Activated CD8-positive, alpha-beta T cell treated with anti-CD3 and anti-CD28 coated beads for 36 hours (primary cell): Measurements from ENCODE around the gene DZANK1. TPM values are rescaled to one million over a fixed set of nuclear protein-coding genes. Genes with fewer than 3 reads are reported as not detected.
A peak's percentile ranks its signal among the peaks of the same experiment; 100 is the strongest.

Experiments used
- ATAC-seq: fragments of 200-7000 bp; cut with Tn5 transposase; one replicate; pipeline ENCODE4 v1.10.0; 2021; ENCODE audit warnings: mild to moderate bottlenecking, moderate library complexity
- CTCF ChIA-PET: fragments of 350-600 bp; sonication (Branson Sonifier 250); formaldehyde crosslinking; loops from one replicate; lab custom pipeline; 2021; ENCODE audit warnings: antibody characterized with exemption; lab: Charles Lee
- POLR2A ChIA-PET: fragments of 350-600 bp; sonication (Branson Sonifier 250); formaldehyde crosslinking; loops from one replicate; lab custom pipeline; 2021; ENCODE audit warnings: antibody characterized with exemption; lab: Charles Lee
- DNase-seq: peaks from one replicate; pipeline ENCODE4 v3.0.0-alpha.2; 2020
- H3K27ac Mint-ChIP-seq: one replicate; pipeline ENCODE4 v1.8.0; 2021; ENCODE audit warnings: mild to moderate bottlenecking, mixed read lengths
- H3K27me3 Mint-ChIP-seq: one replicate; pipeline ENCODE4 v1.8.0; 2021; ENCODE audit warnings: mixed read lengths
- H3K36me3 Mint-ChIP-seq: one replicate; pipeline ENCODE4 v1.8.0; 2021; ENCODE audit warnings: low read depth, mixed read lengths
- H3K4me1 Mint-ChIP-seq: one replicate; pipeline ENCODE4 v1.8.0; 2021; ENCODE audit warnings: low read depth, mixed read lengths
- H3K4me3 Mint-ChIP-seq: one replicate; pipeline ENCODE4 v1.8.0; 2021; ENCODE audit warnings: mild to moderate bottlenecking, moderate library complexity, mixed read lengths
- H3K9me3 Mint-ChIP-seq: one replicate; pipeline ENCODE4 v1.8.0; 2021; ENCODE audit warnings: mixed read lengths
- intact Hi-C: fragments of 100-400 bp; cut with micrococcal nuclease; formaldehyde crosslinking; loops from one replicate; pipeline ENCODE4 v1.10.0; 2022
- total RNA-seq, 2 experiments: library from RNA; stranded (reverse); gene quantifications; one replicate each; pipeline ENCODE4 v1.2.3, GENCODE V29; 2021
- TF ChIP-seq, protein P1 (sequence below): fragments of 200-600 bp; IDR thresholded peaks from one replicate; pipeline ENCODE4 v1.8.0; 2022; ENCODE audit warnings: antibody characterized with exemption, mild to moderate bottlenecking

Gene DZANK1
- total RNA-seq = 1 to 10 TPM; 1.4 to 1.8 TPM

DNA sequence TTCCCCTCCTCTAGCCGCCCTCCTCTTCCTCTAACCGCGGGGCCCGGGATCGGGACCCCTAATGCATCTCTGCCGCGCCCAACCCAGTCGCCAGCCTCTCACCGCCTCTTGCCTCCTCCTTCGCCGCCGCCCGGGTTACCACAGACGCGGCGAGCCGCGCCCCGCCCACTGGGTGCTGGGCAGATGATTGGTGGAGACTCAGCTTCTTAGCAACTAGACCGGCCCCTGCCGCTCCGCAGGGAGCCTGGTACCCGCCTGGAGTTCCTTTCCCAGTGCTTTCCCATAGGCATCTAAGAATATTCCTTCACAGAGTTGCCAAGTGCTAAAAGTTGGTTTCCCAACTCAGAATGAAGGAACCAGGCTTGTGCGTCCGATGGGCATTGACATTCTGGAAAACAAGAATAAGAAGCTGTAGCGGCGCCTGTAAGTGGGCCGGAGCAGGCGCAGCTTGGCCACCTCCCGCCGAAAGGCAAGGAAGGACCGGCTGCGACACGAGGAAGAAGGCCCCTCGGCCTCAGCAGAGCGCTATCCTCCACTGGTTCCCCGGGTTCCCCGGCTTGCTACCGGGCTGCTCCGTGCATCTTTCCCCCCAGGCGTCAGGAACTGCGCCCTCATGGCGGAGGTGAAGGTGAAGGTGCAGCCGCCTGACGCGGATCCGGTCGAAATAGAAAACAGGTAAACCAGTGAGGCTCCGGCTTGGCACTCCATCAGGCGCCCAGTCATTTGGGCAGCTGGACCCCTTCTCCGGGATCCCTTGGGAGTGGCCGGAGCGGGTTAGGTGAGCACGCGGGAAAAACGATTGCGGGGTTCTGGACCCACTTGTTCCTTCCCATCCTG lies at the start of gene DZANK1, which contains the start of gene POLR3F:
DZANK1 (minus strand) TSS at position 137 of the 837 bp plus-strand sequence. CDS start 1,672 bp downstream, outside the sequence.
POLR3F (plus strand) TSS at position 497 of the 837 bp plus-strand sequence; CDS start at position 614, 117 bp downstream.
- Mint-ChIP-seq H3K4me1 (peaks cover 18% of the 10 kb centered on the region), H3K36me3 (no peaks in the 10 kb centered on the region), H3K27ac (peak within 1 kb of the TSS; percentile 91), H3K9me3 (no peaks in the 10 kb centered on the region), H3K4me3 (peak within 1 kb of the TSS; percentile 91), H3K27me3 (no peaks in the 10 kb centered on the region)
- peak; percentile 98 for ATAC-seq
- POLR2A ChIA-PET = interaction anchor here (0.6 to 2.1 kb wide), 11 partner anchors 8 to 179 kb away, joined by 3 to 15 read pairs (median 4); partner anchors contain the start of genes RBBP9, SEC23B and ZNF133
- peak; percentile 96 for DNase-seq
- TF ChIP-seq, protein P1, sequence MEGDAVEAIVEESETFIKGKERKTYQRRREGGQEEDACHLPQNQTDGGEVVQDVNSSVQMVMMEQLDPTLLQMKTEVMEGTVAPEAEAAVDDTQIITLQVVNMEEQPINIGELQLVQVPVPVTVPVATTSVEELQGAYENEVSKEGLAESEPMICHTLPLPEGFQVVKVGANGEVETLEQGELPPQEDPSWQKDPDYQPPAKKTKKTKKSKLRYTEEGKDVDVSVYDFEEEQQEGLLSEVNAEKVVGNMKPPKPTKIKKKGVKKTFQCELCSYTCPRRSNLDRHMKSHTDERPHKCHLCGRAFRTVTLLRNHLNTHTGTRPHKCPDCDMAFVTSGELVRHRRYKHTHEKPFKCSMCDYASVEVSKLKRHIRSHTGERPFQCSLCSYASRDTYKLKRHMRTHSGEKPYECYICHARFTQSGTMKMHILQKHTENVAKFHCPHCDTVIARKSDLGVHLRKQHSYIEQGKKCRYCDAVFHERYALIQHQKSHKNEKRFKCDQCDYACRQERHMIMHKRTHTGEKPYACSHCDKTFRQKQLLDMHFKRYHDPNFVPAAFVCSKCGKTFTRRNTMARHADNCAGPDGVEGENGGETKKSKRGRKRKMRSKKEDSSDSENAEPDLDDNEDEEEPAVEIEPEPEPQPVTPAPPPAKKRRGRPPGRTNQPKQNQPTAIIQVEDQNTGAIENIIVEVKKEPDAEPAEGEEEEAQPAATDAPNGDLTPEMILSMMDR = no peak
- intact Hi-C loops = loop anchor here (1.0 kb wide), 1 partner anchor 40 kb away; the partner anchor contains the start of gene SEC23B
- CTCF ChIA-PET = interaction anchor here (1.0 to 2.6 kb wide), 6 partner anchors 19 to 53 kb away, joined by 3 to 13 read pairs (median 3); partner anchors contain the start of genes RBBP9 and SEC23B

DNA sequence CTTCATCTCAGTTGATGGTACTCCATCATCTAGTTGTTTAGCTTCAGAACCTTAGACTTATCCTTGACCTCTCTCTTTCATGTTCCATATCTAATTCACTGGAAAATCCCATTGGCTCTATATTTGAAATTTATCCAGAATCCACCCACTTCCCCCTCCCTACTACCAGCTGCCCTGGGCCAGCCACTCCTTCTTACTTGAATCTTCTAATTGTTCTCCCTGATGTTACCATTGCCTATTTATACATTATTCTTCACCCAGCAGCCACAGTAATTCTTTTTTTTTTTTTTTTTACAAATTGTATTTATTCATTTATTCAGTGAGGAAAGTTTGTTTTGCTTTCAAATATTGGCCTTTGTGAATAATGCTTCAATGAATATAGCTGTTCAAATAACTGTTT lies 49.1 kb upstream of the DZANK1 start:
- Mint-ChIP-seq H3K4me3 (no peak overlapping the region), H3K36me3 (peaks cover 20% of the 10 kb centered on the region), H3K4me1 (peaks cover 16% of the 10 kb centered on the region), H3K27me3 (no peaks in the 10 kb centered on the region), H3K9me3 (no peaks in the 10 kb centered on the region), H3K27ac (no peak overlapping the region)
- ATAC-seq (no peak), DNase-seq (no peak)
- POLR2A ChIA-PET = interaction anchor here (0.9 to 1.0 kb wide), 2 partner anchors 49 to 375 kb away, joined by 3 read pairs; partner anchors contain the start of gene POLR3F
- intact Hi-C loops = no loop called here
- TF ChIP-seq, protein P1 = no peak
- CTCF ChIA-PET = no interaction called here

DNA sequence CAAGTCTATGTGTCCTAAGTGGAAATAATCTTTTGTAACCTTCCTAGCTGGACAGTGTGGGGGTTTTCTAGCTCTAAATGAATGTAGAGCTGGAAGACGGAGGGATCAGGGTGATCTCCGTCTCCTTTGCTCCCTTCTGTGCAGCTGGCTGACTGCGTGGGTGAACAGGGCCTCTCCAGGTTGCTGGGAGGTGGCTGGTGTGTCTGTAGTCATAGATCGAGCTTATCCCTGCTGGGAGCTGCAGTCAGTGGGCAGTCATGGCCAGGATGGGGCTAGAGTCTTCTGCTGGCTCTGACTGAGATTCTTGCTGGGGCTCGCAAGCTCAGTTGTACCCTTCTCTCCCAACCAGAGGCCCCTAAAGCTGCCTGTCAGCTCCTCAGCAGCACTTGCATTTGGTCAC lies 47.3 kb upstream of the DZANK1 start:
- ATAC-seq (no peak), DNase-seq (no peak)
- no peak overlapping the region for H3K4me3 Mint-ChIP-seq
- no peaks in the 10 kb centered on the region for H3K27me3 Mint-ChIP-seq
- no peak overlapping the region for H3K27ac Mint-ChIP-seq
- ChIA-PET CTCF (interaction anchor here (1.3 kb wide), 1 partner anchor 15 kb away, joined by 3 read pairs; no protein-coding TSS in a partner anchor), POLR2A (interaction anchor here (0.6 kb wide), 1 partner anchor 21 kb away, joined by 3 read pairs; no protein-coding TSS in a partner anchor)
- TF ChIP-seq, protein P1 = no peak
- intact Hi-C loops = no loop called here
- peaks cover 37% of the 10 kb centered on the region for H3K36me3 Mint-ChIP-seq
- no peaks in the 10 kb centered on the region for H3K9me3 Mint-ChIP-seq
- H3K4me1 Mint-ChIP-seq = peaks cover 31% of the 10 kb centered on the region

DNA sequence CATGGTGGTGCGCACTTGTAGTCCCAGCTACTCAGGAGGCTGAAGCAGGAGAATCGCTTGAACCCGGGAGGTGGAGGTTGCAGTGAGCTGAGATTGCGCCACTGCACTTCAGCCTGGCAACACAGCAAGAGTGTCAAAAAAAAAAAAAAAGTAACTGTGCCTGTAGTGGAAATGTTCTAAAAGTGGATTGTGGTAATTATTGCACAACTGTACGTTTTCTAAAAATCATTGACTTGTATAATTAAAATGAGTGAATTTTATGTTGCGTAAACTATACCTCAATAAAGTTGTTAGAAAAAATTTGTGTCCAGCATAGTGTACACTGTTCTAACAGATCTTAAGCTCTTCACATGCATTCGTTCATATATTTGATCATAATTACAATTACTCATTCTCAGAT lies 46.4 kb upstream of the DZANK1 start:
- DNase-seq = no peak
- peaks cover 41% of the 10 kb centered on the region for H3K36me3 Mint-ChIP-seq
- peaks cover 37% of the 10 kb centered on the region for H3K4me1 Mint-ChIP-seq
- H3K9me3 Mint-ChIP-seq = no peaks in the 10 kb centered on the region
- intact Hi-C loops = no loop called here
- ChIA-PET POLR2A (interaction anchor here (1.3 kb wide), 1 partner anchor 47 kb away, joined by 4 read pairs; the partner anchor contains the start of genes DZANK1 and POLR3F), CTCF (no interaction called here)
- ATAC-seq = no peak
- TF ChIP-seq, protein P1 = no peak
- no peak overlapping the region for H3K4me3 Mint-ChIP-seq
- no peak overlapping the region for H3K27ac Mint-ChIP-seq
- H3K27me3 Mint-ChIP-seq = no peaks in the 10 kb centered on the region
